ENCODE measurements around the gene STXBP1. TPM values are rescaled to one million over a fixed set of nuclear protein-coding genes. Genes with fewer than 3 reads are reported as not detected.

STXBP1 gene
- total and polyA plus RNA-seq, 8 donors = 14.3 to 46.4 (median 22.0) TPM

GRCh38 chr9:127568618-127568970, 43.5 kb upstream of the STXBP1 start:
- FAIRE-seq = no peak

DNA sequence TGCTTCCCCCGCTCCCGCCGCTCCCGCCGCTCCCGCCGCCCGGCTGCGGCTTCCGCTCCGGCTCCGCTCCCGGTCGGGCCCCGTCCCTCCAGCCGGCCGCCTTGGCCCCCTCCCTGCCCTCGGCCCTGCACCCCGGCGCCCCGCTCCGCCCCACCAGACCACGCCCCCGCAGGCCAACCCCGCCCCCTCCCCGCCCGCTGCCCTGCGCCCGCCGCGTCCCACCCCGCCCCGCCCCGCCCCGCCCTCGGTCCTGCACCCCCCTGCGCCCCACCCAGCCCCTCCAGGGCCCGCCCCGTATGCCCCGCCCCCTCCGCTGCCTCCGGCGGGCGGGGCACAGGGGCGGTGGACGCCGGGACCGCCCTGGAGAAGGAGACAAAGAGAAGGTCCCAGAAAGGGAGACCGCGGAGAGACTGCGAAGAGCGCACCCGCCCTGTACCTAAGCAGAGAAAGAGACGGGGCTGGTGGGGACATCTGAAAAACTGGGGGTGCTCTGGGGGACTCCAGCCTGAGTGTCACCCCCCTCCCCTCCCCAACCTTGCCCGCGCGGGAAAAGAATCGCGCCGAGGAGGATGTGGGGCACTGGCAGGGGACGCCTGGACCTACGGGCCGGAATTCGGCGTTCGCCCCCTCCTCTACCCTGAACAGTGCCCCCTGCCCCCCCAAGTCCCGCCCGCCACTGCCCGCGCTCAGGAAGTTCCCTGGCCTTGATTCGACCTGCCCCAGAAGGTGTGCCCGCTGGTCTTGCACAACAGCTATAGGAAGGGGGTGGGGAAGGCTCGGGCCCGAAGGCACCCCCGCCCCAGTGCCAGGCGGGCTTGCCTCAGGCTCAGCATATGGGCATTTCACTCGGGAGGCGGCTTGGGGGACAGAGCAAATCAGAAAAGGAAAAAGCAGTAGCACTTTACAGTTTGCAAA, 42.8 kb upstream of the STXBP1 start:
- H3K4me3 ChIP-seq = peak overlapping the region; percentile 92 to 99 (median 96)
- intact Hi-C loops (cut with DNase I) = no loop called here
- peaks cover 31 to 41% (median 35%) of the 10 kb centered on the region in 3 donors for H3K4me1 ChIP-seq
- no peaks in the 10 kb centered on the region for H3K27me3 ChIP-seq
- no peak for TF ChIP-seq CTCF (IDR thresholded peaks at IDR 0.05)
- WGBS, 2 donors = 1 to 2% methylated on average over 33 to 77 of the region's 78 CpGs
- ATAC-seq (peak; percentile 77 to 86 (median 79)), FAIRE-seq (no peak), DNase-seq (peak; percentile 87 to 94 (median 90))
- no peaks in the 10 kb centered on the region for H3K9me3 ChIP-seq
- H3K27ac ChIP-seq = peak overlapping the region; percentile 87 to 97 (median 92)
- no peaks in the 10 kb centered on the region for H3K36me3 ChIP-seq

More at GRCh38 chr9:127568618-127568970, 43.5 kb upstream of the STXBP1 start:
- no peaks in the 10 kb centered on the region for H3K36me3 ChIP-seq
- intact Hi-C loops (cut with DNase I) = no loop called here
- H3K9me3 ChIP-seq = no peaks in the 10 kb centered on the region
- peak in 1 of 6 donors; percentile 37 for DNase-seq
- H3K4me1 ChIP-seq = peaks cover 25 to 39% (median 30%) of the 10 kb centered on the region in 3 donors
- H3K4me3 ChIP-seq = peak overlapping the region; percentile 92 to 99 (median 96)
- TF ChIP-seq CTCF (IDR thresholded peaks at IDR 0.05) = no peak
- ATAC-seq = peak in 1 of 4 donors; percentile 0
- WGBS, 2 donors = 0 to 1% methylated on average over 17 to 50 of the region's 50 CpGs
- peak overlapping the region; percentile 84 to 90 (median 87) for H3K27ac ChIP-seq
- no peaks in the 10 kb centered on the region for H3K27me3 ChIP-seq

GRCh38 chr9:127569886-127570401, 42.1 kb upstream of the STXBP1 start:
- DNase-seq (peak in 1 of 6 donors; percentile 41), FAIRE-seq (no peak), ATAC-seq (peak in 1 of 4 donors; percentile 7)
- intact Hi-C loops (cut with DNase I) = no loop called here
- peak overlapping the region in 2 of 4 donors; percentile 95 to 99 for H3K4me3 ChIP-seq
- H3K27me3 ChIP-seq = no peaks in the 10 kb centered on the region
- WGBS, 2 donors = 5 to 8% methylated on average over 4 of the region's 4 CpGs
- peak overlapping the region; percentile 87 to 97 (median 92) for H3K27ac ChIP-seq
- no peaks in the 10 kb centered on the region for H3K9me3 ChIP-seq
- no peak for TF ChIP-seq CTCF (IDR thresholded peaks at IDR 0.05)
- peaks cover 36 to 49% (median 40%) of the 10 kb centered on the region in 3 donors for H3K4me1 ChIP-seq
- no peaks in the 10 kb centered on the region for H3K36me3 ChIP-seq

DNA sequence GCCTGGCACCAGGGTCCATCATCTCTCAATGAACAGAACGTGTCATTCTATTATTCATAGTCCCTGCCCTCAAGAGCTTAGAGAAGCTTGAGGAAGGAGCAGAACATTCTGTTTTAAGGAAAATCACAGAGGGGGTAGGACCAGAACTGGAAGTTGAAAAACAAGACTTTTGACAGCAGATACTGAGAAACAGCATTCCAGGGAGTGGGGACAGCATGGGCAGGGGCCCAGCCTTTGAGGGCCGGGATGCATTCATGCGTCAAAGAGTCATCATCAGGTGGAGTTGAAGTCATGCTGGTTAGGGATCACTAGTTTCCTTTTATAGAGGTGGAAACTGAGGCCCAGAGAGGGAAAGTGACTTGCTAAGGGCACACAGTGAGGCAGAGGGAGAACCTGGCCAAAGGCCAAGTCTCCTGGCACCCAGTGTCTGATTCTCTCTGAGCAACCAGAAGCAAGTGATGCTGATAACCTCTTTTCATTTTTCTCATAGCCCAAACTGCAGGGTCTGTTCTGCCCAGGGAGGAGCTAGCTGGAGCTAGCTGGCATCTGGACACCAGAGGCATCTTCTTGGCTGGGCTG, 41.5 kb upstream of the STXBP1 start:
- 61 to 73% methylated on average over 3 of the region's 3 CpGs for WGBS, 2 donors
- Histone ChIP-seq H3K27ac (peak overlapping the region in 3 of 4 donors; percentile 87 to 97 (median 94)), H3K9me3 (no peaks in the 10 kb centered on the region), H3K4me3 (no peak overlapping the region), H3K36me3 (no peaks in the 10 kb centered on the region), H3K4me1 (peaks cover 43 to 55% (median 43%) of the 10 kb centered on the region in 3 donors), H3K27me3 (no peaks in the 10 kb centered on the region)
- ATAC-seq = no peak
- intact Hi-C loops (cut with DNase I) = no loop called here
- peak in 1 of 6 donors; percentile 27 for DNase-seq
- TF ChIP-seq CTCF (IDR thresholded peaks at IDR 0.05) = no peak
- no peak for FAIRE-seq

Measured in pancreas (tissue), 10 donors.